HG02970 (cell line): ENCODE measurements around the gene STAP2.
A peak's percentile ranks its signal among the peaks of the same experiment; 100 is the strongest.

Experiments used
- ATAC-seq: cut with Tn5 transposase; IDR thresholded peaks from one replicate; pipeline ENCODE4 v1.9.1; 2021; ENCODE audit warnings: mild to moderate bottlenecking, moderate library complexity, moderate number of reproducible peaks; ENCODE audit not compliant: unreplicated experiment, low FRiP score

Gene STAP2

GRCh38 chr19:4371247-4372164, 32.9 kb upstream of the STAP2 start:
- no peak for ATAC-seq

DNA sequence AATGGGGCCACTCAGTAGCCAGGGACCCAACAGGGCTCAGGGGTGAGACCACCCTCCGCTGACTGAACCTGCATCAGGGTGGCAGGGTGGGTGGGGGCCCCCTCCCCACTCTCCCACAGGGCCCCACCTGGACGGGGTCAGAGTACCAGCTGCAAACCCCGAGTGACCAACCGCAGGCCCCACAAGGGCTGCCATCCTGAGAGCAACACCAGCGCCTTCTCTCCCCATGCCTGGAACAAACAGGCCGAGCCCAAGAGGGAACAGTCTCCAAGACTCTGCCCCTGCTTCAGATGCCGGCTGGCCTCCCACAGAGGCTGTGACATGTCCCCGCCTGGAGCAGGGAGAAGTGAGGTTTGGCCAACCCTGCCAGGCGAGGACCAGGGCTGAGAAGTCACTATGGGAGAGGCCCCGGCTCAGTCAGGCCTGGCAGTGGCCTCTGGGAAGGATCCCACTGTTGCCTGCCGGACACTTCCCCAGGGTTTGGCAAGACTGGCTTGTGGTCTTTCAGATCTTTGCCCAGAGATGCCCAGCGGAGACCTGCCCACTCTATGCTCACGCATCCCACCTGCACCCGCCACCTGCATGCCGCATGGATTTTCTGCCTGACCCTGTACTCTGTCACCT, 31.9 kb upstream of the STAP2 start:
- no peak for ATAC-seq

DNA sequence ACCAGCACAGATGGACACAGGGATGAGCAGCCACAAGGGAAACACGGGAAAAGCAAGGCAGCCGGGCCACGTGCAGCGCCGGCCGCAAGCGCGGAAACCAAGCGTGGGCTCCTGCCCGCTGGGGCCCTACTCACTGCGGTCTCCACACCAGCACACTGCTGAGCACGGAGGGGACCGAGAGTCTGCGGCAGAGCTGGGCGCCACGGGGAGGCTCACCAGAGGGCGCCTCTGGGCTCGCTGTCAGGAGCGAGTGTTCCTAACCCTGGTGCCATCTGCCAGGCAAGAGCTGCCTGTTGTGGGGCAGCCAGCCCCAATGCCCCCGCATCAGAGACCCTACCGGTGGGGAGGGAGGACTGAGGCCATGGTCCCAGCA, 31.2 kb upstream of the STAP2 start:
- peak; percentile 39 for ATAC-seq

DNA sequence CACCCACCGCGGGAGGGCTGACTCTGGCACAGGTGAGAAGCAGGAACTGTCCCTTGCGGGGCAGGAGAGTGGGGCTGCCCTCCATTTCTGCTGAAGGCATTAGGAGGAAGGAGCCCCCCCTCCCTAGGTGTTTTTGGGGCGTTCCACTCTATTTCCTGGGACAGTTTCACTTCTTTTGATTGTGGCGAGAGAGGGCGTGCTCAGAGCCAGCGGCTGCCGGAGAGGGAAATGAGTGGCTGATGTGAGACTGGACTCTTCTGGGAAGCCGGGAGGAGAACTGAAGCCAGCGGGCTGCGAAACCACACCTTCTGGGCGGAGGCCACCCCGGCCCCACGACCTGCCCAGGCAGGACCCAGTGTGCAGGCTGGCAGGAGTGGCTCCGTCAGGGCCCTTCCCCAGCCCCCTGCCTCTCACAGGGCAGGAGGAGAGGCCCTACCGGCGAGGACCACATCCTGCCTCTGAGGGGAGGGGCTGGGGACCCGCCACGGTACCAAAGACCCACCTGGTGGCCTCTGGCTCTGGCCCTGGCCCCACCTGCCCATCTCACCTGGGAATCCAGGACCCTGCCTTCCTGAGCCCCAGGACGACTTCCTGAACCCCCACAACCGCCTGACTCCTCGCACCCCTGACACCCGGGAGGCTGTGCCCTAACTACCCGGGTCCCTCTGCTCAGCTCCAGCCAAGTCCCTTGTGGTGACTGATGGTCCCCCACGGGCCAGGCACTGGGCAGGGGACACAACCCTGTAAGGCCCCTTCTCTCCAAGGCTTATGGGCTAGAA, 30.7 kb upstream of the STAP2 start:
- ATAC-seq: peak; percentile 67

DNA sequence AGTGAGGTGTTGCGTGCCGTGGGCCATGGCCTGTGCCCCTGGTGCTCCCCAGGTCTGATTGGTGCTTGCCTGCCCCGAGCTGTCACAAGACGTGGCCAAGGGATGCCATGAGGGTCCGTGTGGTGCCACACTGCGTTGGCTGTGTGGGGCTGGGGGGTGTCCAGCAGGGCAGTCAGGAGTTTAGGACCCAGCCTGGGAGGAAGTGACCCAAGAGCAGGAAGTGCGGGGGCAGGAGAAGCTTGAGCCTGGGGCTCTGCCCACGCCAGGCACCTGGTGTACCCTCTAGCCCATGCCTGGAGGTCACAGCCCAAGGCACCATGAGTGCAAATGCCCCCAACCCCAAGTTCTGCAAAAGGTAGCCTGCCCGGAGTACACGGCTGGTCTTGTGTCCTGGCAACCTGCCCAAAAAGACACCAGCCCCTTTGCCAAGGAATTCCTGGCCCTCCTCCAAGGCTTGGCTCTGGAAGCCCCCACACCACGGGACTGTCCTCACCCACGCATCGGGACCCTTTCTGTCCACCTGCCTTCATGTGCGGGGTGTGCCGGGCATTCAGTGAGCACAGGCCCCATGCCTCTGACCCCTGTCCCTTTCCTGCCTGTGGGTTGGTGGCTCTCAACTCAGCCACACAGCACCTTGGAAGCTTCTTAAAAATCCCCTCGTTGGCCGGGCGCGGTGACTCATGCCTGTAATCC, 29.6 kb upstream of the STAP2 start:
- ATAC-seq: no peak

DNA sequence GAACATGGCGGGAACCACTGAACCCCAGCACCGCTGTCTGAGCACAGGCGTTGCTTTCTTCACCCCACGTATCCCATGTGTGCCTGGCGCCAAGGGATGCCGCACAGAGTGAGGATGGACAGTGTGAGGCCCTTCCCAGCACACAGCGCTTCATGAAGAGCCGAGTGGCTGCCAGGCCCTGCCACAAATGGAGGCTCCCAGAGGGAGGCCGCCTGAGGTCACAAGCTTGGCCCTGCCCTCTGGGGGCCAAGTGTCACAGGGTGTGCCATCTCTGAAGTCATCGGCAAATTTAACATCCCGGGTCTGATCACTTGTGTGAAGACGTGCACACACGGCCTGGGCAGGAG, 29.1 kb upstream of the STAP2 start:
- no peak for ATAC-seq

DNA sequence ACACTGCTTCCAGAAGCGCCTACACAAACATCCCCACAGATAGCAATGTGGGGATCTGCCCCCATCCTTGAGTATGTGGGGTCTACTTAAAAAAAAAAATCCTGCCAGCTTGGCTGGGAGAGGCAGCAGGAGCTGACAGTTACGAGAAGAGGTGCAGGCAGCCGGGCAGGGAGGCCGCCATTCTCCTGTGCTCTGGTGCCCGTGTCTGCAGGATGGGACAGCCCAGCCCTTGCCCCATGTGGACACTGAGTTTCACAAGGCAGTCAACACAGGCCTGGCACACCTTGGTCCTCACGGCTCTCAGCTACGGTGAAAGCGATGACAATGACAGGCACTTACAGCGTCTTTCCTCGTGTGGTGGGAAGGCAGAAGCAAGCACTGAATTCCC, 28.7 kb upstream of the STAP2 start:
- no peak for ATAC-seq

- no peak for ATAC-seq
These were observed 28.2 kb upstream of the STAP2 start for GRCh38 chr19:4366666-4367335.

- no peak for ATAC-seq
These were observed 27.4 kb upstream of the STAP2 start for GRCh38 chr19:4365791-4366665.

GRCh38 chr19:4365341-4365740, 26.7 kb upstream of the STAP2 start:
- no peak for ATAC-seq

GRCh38 chr19:4363571-4364304, 25.1 kb upstream of the STAP2 start:
- no peak for ATAC-seq

- no peak for ATAC-seq
These were observed 24.4 kb upstream of the STAP2 start for GRCh38 chr19:4362831-4363545.

GRCh38 chr19:4362101-4362828, 23.6 kb upstream of the STAP2 start:
- ATAC-seq: no peak

GRCh38 chr19:4361152-4362046, 22.8 kb upstream of the STAP2 start:
- no peak for ATAC-seq

- no peak for ATAC-seq
These were observed 22.1 kb upstream of the STAP2 start for GRCh38 chr19:4360641-4361151.

DNA sequence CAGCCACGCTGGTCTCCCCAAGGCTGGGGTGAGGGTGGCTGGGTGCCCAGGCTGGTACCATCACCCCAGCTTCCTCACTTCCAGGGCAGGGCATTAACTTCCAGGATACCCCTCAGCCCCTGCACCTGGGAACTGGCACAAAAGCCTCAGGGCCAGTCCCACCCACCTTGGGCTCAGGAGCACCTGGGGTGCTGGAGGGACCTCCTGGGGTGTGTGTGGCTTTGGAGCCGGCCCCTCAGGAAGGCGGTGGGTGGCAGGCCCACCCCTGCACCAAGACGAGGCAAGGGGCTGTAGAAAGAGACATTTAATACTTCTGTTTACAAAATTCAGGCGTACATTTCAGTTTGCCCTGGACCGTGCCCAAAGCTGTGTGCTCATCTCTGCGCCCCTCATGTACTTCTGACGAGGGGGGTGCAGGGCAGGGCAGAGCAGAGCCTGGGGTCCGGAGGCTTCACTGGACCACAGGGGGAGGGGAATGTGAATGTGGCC, 21.5 kb upstream of the STAP2 start:
- no peak for ATAC-seq
